Measurements from ENCODE around the gene CNTNAP2.

CNTNAP2 gene

GRCh38 chr7:146788008-146788407 is 671.4 kb downstream of the CNTNAP2 start:
- no peak for DNase-seq

GRCh38 chr7:146791344-146792285 is 675.0 kb downstream of the CNTNAP2 start:
- DNase-seq = no peak

GRCh38 chr7:146804620-146805019 is 688.0 kb downstream of the CNTNAP2 start:
- DNase-seq = no peak

GRCh38 chr7:146805082-146805481 is 688.5 kb downstream of the CNTNAP2 start:
- no peak for DNase-seq

DNA sequence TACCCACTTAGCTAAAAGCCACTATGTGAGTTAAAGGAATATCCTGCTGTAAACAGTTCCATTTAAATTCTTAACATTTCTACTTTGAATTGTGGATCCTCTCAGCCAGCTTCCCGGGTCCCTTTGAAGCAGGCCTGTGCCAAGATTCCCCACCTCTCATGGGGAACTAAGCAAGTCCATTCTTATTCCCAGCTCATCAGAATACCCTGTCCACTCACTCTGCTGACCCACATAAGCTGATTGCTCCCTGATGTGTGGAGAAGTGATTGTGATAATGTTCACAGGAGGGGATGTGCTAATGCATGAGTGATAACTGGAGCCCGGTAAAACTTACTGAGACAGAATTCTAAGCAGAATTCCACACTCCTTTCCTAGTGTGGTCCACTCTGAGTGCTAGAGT is 709.7 kb downstream of the CNTNAP2 start:
- DNase-seq = no peak

GRCh38 chr7:146830686-146831085 is 714.1 kb downstream of the CNTNAP2 start:
- no peak for DNase-seq

DNA sequence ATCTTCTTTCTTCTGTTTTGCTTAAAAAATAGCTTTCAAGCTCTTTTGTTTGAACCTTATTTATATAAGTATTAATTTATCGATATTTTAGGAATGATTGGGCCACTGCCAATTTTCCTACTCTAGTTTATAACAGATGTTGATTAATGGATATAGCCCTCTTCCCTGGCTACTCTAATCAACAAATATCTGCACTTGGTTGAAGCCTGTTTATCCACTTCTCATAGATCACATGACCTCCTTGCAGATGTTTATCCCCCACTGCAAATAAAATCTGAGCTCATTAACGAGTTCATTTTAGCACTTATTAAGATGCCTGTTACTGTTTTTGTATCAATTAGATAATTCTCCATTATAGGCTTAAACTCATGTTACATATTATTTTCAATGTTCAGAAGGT is 715.3 kb downstream of the CNTNAP2 start:
- DNase-seq = no peak

DNA sequence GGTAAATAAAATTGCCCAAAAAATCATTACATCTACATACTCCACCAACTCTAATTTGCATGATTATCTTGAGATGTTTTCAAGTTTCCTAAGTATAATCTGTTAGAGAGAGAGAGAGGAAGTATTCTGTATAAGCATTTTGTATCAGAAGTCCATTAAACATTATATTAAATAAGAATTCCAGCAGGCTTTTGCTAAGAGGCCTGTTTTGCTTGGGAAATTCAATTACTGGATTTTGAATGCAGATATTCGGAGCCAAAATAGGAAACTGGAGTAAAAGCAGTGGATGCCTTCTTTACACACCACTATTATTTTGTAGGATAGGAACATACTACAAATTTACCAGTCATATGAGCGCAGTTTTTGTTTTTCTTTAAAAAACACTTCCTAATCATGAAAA is 727.8 kb downstream of the CNTNAP2 start:
- DNase-seq = no peak

- no peak for DNase-seq
Measured at GRCh38 chr7:146858690-146859089, 742.1 kb downstream of the CNTNAP2 start.

DNA sequence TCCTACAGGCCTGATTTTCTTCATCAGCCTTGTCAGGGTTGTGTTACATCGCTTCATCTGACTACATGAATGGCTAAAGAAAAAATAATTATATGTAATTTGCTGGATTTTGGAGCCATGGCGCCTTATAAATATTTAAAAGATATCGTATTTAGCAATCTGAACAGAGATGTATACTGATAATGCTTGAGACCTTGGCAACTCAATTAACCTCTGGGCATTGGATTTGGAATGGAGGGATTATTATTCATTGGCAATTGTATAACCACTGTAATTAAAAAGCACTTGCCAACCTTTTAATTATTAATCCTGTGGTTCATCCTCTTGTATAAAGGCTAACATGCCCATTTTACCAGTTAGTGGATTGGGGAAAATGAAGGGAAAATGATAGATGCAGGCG is 745.1 kb downstream of the CNTNAP2 start:
- DNase-seq = no peak

GRCh38 chr7:146862415-146862814 is 745.8 kb downstream of the CNTNAP2 start:
- no peak for DNase-seq

- DNase-seq = no peak
Measured at GRCh38 chr7:146864644-146865043, 748.0 kb downstream of the CNTNAP2 start.

- no peak for DNase-seq
Measured at GRCh38 chr7:146865696-146866095, 749.1 kb downstream of the CNTNAP2 start.

DNA sequence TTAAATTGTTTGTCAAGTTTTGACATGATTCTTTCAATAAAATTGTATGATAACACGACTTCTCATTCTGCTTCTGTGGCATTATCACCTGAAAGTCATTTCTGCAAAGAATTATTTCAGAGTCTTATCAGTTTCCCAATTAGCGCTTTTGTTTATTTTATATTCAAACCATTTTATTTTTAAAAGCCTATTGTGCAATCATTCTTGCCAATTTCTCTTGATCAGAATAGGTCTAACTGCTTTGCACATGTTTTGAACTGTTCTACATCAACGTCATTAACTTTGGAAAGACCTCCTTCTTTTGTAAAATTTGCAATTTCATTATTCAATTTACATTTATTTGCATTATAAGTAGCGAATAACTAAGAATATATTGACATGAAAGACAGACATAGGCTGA is 758.1 kb downstream of the CNTNAP2 start:
- DNase-seq = no peak

DNA sequence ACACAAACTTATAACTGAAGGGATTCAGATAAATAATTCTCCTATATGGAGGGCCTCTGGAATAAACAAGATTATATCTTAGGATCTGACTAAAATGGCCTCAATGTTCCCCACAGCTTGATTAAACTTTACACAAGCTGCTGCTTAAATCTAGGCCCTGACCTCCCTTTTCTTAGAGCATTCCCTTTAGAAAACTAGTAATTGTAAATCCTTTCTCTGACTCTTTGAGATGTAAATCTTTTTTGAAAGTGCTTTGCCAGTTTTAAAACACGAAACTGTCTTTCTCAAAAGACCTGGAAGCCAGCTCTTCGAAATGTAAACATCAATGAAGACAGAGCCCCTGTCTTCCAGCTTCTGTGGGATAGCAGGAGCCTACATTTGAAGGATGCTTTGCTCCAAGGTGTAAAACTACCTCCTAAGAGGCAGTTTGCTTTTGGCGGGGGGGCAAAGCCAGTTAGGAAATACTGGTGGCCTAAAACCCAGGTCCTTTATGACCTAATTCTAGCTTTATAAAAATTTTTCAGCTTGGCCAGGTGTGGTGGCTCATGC is 758.7 kb downstream of the CNTNAP2 start:
- DNase-seq = no peak

GRCh38 chr7:146875981-146876380 is 759.4 kb downstream of the CNTNAP2 start:
- no peak for DNase-seq

DNA sequence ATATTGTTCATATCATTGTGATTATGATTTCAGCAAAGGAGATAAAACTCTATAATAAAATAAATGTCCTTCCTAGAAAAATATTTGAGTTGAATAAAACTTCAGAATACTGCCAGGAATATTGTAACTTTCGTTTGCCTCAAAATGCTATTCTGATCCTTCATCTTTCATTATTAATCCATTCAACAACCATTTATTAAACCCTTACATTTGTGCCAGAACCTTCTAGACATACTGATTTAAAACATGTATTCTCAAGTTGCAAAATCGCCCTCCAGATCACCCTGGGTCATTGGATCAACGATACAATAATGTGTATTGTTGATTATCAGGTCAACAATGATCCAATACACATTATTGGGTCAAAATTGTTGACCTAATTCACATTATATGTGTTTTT is 759.8 kb downstream of the CNTNAP2 start:
- no peak for DNase-seq

- no peak for DNase-seq
Measured at GRCh38 chr7:146878901-146879300, 762.3 kb downstream of the CNTNAP2 start.

- no peak for DNase-seq
Measured at GRCh38 chr7:146885231-146885630, 768.6 kb downstream of the CNTNAP2 start.

DNA sequence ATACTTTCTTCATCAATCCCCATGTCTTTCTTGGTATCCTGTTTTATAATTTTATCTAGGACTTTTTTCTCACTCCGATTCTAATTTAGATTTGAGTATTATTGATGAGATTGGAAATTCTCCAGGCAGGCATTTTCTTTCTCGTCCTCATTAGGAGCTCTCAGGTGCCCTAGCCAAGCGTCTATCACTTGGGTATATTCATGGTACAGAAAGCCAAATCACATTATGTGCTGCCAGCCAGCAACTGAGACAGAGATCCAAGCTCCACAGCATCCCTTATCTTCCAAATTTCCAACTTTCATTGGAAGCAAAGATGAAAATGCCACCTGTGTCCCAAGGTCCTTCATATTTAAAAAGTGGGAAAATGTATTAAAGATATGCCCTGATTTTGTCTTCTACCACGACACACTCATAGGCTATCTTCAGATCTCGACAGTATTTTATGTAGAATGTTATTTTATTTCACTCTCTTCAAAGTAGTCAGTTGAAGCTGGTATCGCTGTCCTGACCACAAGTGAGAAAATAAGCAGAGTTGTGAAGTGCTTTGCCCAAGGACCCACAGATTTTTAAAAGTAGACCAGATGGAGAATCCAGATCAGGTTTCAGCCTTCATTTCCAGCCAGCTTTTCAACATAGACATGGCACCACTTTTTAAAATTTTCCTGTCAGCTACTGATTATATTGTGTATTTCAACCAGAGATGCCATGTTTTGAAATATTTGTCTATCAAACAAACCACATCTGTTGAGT is 773.4 kb downstream of the CNTNAP2 start:
- DNase-seq = no peak

- no peak for DNase-seq
Measured at GRCh38 chr7:146892151-146892550, 775.5 kb downstream of the CNTNAP2 start.

DNA sequence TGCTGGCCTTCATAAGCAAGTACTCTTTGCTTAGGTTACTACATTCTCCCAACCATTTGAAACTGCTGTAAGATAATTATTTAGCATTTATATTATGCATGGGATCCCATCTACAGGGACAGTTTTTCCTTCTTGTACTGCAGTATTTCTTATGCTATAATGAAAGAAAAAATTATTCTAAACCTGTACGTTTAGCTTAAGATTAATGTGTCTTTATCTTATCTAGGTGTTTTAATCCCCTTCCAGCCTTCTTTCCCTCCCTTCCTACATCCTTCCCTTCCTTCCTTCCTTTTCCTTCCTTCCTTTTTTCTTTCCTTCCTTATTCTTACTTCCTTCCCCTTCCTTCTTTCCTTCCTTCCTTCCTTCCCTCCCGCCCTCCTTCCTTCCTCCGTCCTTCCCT is 778.3 kb downstream of the CNTNAP2 start:
- DNase-seq = no peak

GRCh38 chr7:146902266-146902665 is 785.7 kb downstream of the CNTNAP2 start:
- no peak for DNase-seq

- no peak for DNase-seq
Measured at GRCh38 chr7:146902728-146903127, 786.1 kb downstream of the CNTNAP2 start.
